DLD1 (cell line): ENCODE data around the gene TMEM225.
"Not testable (repeated sequence)": the region's sequence is repeated elsewhere in the genome, so short reads cannot be mapped to it uniquely, and the experiment has no call there.

ENCODE experiments used
- in situ Hi-C: cut with HindIII; loops from 2 replicates; pipeline ENCODE4 v1.10.0; 2017; ENCODE audit warnings: low sequenced_read_pairs

The TMEM225 gene, protein sequence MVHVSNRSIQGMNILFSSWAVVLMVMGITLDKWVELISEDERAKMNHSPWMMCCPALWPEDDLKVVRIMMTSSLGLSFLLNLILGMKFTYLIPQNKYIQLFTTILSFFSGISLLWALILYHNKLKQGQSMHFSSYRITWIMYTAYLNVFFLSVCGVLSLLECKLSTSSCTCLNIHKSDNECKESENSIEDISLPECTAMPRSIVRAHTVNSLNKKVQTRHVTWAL

DNA sequence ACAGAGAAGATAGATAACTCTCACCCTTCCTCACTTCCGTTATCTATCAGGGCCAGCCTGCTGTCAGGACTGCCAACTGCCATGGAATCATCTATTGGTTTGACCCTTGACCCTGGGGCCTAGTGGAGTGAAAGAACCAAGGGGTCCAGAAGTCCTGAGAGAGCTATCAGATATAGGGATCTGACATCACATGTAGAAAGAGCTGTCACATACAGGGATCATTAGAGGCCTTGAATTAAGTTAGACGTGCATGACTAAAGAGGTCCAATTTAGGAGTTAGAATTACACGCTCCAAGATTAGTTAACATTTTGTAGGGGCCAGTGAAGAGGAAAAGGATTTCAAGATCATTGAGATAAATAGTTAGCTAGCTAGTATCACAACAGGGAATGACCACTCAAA lies at the start of gene TMEM225:
TSS of gene TMEM225 (minus strand) at position 101 of the 400 bp plus-strand sequence. CDS start 245 bp downstream, outside the sequence.
- in situ Hi-C loops, result no loop called here

DNA sequence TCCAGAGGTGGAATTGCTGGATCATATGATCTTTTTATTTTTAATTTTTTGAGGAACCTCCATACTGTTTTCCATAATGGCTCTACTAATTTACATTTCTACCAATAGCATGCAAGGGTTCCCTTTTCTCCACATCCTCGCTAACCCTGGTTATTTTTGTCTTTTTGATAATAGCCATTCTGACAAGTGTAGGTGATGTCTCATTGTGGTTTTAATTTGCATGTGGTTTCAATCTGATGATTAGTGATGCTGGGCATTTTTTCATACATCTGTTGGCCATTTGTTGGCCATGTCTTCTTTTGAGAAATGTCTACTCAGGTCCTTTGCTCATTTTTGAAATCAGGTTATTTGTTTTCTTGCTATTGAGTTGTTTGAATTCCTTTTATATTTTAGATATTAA lies 38.6 kb upstream of the TMEM225 start:
- in situ Hi-C loops, result no loop called here

DNA sequence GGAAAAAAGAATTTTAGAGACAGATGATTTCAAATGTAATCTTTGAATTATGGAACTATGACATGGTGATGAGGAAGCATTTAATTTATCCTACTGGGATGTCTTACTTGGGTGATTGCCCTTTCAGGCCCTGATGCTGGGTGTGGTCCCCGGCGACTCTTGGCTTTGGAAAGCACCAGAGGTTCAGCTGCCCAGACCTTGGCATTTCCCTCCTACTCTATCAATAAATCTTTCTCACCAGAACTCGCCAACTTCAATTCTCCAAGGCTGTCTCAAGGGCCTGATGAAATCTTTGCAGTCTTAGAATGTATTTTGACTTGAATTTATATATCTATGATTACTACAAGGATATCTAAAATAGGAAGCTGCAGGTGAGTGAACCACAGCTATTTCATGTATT lies 35.5 kb upstream of the TMEM225 start:
- in situ Hi-C loops, result no loop called here

DNA sequence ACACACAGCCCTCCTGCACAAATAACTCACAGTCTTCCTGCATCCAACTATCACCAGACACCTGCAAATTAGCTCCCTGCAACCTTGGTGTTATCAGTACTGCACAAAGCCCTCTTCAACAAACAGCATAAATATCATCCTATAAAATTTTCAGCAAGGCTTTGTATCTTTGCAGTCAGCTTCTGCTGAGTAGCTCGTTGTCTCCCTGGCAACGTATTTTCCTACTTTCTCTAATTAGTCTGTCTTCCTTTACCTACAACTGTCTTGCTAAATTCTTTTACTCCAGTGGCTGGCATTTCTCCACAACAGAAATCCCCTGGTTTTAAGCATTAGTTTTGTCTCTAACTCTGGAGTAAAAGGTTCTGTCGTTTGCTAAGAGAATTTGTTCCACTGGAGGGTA lies 20.4 kb upstream of the TMEM225 start:
- in situ Hi-C loops, result no loop called here

DNA sequence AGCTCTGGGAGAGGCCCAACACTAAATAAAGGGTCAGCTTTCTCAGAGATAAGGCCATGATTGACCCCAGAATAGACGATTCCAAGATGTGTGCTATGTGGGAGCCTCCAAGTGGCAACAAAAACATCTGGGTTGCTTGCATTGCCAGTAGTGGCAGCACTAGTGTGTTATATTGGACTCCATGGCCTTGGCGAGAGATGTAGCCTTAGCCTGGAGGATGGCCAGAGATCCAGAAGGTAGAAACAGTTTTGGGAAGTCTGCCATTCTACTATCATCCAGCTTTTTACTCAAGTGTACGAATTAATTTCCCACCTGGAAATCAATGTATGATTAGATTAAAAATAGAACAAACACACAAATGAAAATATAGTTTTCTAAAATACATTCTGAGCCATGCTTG lies 19.5 kb upstream of the TMEM225 start:
- in situ Hi-C loops, result no loop called here

DNA sequence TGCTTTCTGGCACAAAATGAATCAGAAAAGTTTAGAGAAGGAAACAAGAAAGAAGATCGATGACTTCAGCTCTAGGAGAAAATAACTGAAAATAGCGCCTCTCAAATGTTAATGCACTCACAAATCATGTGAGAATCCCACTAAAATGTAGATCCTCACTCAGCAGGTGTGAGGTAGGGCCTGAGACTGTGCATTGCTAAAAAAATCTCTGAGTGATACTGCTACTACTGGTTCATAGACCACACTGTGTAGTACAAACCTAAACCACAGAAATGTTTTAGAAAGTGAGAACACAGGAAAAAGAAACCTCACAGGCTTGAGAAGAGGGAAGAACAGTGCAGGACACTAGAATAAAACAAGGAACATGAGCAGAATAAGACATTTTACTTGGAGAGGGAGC lies 18.5 kb upstream of the TMEM225 start:
- in situ Hi-C loops, result no loop called here

DNA sequence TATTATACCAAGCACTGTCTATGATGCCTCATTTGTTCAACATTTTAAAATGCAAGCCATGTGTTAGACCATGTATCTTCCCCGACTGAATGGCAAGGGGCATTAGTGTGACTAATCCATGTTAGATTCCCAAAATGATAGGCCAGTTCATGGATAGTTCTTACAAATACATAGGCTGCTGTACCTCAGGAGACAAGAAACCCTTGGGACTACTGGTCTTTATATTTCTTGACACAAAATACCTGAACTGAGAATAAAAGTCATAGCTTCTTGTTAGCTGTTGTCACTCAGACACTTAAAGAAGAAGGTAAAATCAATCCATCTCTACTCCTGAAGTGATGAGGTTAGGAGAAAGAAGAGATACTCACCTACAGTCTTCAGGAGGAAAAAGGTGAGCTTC lies 16.4 kb upstream of the TMEM225 start, which contains the start of gene OR8D4:
TSS of gene OR8D4 (plus strand) at position 301 of the 400 bp plus-strand sequence. CDS start 4,265 bp downstream, outside the sequence.
- in situ Hi-C loops, result no loop called here

DNA sequence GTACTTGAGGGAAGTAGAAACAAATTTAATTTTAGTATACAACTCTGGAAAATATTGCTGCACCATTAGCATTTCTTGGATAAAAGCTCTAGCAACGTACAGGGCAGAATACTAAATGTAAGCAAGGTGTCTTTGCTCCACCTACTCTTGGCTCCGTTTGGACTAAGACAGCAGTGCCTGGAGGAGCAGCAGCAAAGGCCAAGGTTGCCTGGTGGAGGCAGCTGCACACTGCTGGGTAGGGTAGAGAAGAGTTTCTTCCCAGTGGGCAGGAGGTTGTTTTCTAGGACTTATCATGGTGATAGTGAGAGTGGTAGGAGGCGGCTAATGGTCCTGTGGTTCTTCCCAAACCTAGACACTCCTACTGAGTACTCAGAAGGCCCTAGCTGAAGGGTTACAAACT lies 14.3 kb upstream of the TMEM225 start:
- in situ Hi-C loops, result no loop called here

DNA sequence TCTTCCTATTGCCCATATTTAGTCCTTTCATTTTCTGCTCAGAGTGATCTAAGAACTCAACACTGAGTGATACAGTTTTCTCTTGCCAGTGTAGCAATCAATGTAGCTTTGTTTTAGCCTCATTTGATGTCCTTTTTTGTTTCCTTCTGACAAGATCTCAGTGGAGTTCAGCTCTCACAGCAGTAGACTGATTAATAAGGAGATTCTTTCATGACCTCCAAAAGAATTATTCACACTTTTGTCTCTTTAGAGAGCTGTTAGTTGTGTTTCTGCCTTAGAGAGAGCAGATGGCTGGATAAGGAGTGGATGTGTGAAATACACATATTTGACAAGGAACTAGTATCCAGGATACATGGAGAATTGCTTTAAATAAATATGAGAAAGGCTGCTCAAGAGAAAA lies 6.6 kb upstream of the TMEM225 start:
- in situ Hi-C loops, result no loop called here

DNA sequence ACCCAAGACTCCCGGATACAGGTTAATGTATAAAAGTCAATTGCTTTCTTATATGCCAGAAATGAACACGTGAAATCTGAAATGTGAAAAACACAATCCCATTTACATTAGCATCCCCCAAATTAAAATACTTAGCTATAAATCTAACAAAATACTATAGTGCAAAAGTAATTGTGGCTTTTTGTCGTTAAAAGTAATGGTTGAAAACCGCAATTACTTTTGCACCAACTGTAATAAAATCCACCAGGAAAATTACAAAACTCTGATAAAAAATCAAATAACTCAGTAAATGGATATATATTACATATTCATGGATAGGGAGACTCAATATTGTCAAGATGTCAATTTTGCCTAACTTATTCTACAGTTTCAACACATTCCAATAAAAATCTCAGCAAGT lies 4.6 kb downstream of the TMEM225 start:
- in situ Hi-C loops, result no loop called here

DNA sequence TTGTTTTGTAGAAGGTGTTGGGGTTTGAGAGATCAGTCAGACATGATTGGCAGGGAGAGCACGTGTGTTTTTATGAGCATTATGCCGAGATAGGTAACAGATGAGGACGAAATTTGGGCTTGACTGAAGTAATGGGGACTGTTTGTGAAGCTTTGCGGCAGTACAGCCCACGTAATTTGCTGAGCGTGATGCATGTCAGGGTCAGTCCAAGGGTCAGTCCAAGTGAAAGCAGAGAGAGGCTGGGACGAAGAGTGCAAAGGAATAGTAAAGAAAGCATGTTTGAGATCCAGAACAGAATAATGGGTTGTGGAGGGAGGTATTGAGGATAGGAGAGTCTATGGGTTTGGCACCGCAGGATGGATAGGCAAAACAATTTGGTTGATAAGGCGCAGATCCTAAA lies 17.7 kb downstream of the TMEM225 start:
- in situ Hi-C loops, result not testable (repeated sequence)

DNA sequence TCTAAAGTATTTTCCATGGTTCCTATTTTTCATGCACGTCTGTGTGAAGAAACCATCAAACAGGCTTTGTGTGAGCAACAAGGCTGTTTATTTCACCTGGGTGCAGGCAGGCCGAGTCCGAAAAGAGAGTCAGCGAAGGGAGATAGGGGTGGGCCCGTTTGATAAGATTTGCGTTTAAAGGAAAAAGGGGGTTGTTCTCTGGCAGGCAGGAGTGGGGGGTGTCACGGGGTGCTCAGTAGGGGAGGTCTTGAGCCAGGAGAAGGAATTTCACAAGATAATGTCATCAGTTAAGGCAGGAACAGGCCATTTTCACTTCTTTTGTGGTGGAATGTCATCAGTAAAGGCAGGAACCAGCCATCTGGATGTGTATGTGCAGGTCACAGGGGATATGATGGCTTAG lies 20.2 kb downstream of the TMEM225 start:
- in situ Hi-C loops, result not testable (repeated sequence)

DNA sequence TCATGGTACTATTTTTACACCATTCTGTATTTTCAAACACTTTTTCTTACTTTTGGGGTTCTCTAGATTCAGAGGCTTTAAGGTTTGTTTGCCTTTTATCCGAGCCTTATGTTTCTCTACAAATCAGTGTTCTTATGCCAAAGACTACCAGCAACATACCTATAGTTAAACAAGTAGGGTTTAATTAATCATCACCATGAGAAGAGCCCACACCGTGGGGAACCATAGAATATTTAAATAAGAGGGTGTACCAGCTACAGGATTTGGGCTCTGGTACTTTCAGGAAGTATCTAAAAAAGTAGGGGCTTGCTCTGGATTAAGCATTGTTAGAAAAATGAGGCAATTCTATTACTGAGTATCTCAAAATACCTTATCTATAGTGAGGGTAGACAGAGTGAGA lies 25.7 kb downstream of the TMEM225 start:
- in situ Hi-C loops, result no loop called here

DNA sequence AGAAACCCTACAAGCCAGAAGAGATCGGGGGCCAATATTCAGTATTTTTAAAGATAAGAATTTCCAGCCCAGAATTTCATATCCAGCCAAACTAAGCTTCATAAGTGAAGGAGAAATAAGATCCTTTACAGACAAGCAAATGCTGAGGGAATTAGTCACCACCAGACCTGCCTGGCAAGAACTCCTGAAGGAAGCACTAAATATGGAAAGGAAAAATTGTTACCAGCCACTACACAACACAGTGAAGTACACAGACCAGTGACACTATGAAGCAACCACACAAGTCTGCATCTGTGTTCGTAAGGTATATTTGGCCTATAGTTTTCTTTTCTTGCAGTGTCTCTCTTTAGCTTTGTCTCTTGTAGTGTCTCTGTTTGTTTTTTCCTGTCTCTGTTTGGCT lies 29.0 kb downstream of the TMEM225 start:
- in situ Hi-C loops, result no loop called here

DNA sequence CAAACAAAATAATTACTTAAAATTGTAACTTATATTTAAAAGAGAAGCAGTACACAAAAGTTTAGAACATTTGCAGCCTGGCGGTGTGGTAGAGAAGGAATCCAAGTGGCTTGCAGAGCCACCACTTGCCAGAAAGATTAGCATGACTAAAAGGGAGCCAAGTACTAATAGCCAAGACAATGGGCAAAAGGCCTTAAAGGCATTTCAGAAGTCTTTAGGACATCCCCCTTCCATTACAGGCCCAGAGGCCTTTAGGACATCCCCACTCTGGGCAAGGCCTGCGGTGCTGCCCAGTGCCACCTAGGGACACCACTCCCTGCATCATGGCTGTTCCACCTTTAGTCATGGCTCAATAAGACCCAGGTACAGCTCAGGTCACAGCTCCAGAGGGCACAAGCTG lies 32.4 kb downstream of the TMEM225 start:
- in situ Hi-C loops, result no loop called here

DNA sequence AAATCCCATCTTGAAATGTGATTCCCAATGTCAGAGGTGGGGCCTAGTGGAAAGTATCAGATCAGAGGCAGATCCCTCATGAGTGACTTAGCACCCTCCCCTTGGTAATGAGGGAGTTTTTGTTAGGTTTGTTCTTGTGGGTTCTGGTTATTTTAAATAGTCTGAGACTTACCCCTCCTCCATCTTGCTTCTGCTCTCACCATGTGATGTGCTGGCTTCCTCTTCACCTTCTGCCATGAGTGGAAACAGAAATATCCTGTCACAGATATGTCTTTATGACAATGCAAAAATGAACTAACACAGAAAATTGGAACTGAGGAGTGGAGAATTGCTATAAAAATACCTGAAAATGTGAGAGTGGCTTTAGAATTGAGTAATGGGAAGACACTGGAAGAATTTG lies 33.1 kb downstream of the TMEM225 start:
- in situ Hi-C loops, result no loop called here

DNA sequence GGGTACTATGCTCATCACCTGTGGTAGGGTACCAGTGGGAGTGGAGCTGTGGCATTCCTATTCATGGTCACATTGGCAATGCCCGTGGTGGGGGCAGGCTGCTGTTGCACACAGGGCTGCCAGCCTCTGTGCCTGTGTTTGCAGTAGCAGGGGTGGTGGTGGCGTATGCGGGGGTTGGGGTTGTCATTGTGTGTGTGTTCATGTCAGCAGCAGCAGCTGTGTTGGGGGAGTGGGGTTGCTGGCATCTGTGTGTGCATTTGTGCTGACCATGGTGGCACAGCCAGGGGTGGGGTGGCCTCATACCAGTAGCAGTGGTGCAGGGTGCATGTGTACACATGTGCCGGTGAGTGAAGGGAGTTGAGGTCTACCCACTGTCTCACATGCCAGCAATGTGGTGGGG lies 34.4 kb downstream of the TMEM225 start:
- in situ Hi-C loops, result no loop called here

DNA sequence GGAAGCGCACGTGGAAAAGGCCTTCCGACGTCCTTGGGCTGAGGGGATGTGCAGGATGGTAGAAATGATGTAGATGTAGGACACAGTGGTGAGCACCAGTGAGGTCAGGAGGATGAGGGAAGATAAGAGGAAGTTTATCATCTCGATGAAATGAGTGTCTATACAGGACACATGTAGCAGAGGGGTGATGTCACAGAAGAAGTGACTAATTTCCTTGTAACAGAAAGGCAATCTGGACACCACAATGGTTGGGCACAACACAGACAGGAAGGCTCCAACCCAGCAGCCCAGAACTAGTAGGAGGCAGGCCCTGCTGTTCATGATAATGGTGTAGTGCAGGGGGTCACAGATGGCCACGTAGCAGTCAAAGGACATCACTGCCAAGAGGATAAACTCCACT lies 44.3 kb downstream of the TMEM225 start:
- in situ Hi-C loops, result no loop called here

DNA sequence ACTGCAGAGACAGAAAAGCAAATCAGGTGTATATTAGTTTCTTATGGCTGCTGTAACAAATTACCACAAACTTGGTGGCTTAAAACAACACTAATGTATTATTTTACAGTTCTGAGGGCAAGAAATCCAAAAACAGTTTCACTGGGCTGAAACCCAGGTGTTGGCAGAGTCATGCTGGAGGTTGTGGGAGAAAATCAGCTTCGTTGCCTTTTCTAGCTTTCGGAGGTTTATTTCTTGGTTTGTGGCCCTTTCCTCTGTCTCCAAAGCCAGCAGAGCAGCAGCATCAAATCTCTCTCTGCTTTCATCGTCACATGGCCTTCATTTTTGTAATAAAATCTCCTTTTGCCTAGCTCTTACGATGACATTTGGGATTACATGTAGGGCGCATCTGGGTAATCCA lies 46.3 kb downstream of the TMEM225 start:
- in situ Hi-C loops, result no loop called here

DNA sequence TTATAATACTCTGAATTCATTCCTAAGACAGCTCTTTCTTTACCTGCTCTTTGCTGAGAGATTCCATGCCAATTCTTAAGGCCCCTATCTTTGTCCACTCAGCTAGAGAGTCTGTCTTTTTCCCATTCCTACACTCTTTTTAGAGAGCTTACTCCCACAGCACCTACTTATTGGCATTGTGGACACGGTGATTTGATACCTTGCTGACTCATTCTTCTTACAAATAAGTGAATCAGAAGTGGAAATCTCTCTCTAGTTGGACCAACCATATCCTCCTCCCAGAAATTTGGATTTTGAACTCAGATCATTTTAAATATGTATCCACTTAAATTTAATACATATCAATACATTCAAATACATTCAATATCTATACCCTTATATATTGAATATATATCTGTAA lies 46.8 kb downstream of the TMEM225 start:
- in situ Hi-C loops, result no loop called here

DNA sequence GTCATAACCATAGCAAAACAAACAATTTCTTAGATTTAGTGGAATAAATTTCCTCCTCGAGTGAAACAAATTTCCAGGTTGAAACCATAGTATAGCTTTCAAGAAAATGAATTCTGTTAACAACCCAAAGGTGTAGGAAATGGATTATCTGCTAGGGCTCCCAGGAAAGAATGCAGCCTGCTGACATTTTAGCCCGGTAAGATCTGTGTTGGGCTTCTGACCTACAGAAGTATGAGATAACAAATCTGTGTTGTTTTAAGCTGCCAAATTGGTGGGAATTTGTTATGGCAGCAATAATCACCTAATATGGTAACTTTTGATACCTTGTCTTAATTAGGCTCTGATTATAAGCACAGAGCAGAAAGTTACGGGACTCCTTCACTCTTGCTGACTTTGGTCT lies 47.3 kb downstream of the TMEM225 start:
- in situ Hi-C loops, result no loop called here

DNA sequence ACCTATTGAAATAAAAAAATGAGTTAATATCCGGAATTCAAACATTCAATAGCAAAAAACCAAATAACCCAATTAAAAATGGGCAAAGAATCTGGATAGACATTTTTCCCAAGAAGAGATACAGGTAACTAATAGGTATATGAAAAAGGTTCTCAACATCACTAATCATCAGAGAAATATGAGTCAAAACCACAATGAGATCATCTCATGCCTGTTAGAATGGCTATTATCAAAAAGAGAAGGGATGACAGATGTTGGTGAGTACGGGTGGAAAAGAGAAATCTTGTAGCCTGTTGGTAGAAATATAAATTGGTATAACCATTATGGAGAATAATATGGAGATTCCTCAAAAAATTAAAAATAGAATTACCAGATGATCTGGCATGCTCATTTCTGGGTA lies 52.4 kb downstream of the TMEM225 start:
- in situ Hi-C loops, result no loop called here
